Iris pigment epithelial cell (primary cell): Measurements from ENCODE around the gene CDC5L.

Source experiments
- DNase-seq: peaks from one replicate; pipeline ENCODE4 v3.0.0-alpha.2; 2011; ENCODE audit warnings: low read depth

The CDC5L gene

DNA sequence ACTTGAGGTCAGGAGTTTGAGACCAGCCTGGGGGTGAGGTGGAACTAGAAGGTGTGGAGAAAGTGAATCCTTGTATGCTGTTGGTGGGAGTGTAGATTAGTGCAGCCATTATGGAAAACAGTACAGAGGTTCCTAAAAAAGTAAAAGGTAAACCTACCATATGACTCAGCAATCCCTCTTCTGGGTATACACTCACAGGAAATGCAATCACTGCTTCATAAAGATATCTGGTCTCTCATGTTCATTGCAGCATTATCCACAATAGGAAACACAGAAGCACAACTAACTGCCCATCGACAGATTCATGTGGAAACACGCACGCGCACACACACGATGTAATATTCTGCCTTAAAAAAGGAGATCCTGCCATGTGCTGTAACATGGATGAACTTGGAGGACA, 66.7 kb downstream of the CDC5L start:
- DNase-seq, result no peak

DNA sequence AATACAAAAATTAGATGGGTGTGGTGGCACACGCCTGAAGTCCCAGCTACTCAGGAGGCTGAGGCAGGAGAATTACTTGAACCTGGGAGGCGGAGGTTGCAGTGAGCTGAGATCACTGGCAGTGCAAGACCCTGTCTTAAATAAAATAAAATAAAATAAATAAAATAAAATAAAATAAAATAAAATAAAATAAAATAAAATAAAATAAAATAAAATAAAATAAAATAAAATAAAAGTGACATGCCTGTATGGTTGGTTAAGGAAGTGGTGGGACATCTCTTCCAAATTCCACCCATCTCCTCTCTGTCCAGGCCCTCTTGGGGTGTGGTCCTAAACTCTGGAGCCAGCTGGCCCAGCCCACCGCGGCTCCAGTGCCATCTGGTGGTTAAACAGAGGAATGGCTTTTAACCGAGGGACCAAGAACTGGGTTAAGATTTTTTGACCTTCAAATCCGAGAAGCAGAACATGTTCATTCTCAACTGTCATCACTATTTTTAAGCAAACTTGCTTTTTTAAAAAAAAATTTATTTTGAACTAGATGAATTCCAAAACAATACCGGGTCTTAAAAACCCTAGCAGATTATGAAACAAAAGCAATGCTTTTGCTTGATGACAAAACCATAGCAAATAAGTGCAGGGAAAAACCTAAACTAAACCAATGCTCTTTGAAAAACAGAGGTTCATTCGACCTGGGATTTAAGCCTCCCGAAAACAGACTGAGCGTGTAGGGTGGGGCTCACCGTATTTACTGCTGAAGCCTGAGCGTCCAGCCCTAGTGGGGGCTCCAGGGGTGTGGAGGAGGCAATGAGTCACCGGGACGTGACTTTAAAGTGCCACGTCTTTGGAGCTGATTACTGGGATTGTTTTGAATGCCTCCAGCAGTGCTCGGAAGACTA, 68.8 kb downstream of the CDC5L start:
- DNase-seq, result peak; percentile 65

DNA sequence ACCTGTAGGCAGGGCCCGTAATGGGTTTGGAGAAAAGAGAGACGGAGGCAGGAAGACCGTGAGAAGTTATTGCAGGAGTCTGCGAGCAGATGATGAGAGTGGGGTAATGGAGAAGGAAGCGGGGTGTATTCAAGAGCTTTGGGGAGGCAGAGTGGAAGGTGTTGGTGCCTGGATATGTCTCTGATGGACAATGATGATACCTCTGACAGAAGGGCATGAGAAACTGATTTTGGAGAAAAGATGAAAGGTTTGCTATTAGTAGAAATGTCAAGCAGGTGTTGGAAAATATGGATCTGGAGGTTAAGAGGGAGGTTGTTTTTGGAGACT, 69.4 kb downstream of the CDC5L start:
- no peak for DNase-seq

DNA sequence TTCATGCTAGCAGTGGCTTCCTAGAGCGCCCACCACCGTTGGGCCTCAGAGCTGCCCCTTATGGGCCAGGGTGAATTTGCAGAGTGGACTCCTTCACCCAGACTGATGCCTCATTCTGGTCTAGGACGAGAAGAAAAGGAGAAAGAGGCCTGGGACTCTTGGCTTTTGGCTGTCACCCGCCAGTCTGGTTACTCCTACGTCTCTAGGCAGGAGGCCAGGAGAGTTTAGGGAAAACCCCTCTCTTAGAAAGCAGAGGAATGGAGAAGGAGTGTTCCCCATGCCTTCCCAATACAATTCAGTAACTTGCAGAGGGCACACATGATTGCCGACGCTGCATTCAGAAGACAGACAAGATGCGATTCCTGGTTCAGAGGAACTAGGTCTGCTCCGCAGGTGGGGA, 70.1 kb downstream of the CDC5L start:
- DNase-seq, result no peak

DNA sequence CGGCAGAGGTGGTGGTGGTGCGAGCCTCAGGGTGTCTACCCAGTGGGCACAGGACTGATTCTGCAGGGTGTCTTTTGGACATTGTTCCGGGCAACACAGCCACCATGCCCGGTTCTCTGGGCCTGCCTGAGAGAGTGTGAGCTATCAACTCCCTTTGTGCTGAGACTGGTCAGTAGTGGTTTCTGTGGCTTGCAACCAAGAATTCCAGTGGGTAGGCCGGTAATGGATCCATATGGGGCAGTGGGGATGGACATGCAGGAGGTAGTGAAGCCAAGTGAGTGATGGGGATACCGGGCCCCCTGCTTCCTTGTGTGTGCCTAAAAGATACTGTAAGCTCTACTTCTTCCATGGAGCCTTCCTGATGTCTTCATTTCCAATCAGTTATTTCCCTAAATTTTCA, 71.0 kb downstream of the CDC5L start:
- no peak for DNase-seq

DNA sequence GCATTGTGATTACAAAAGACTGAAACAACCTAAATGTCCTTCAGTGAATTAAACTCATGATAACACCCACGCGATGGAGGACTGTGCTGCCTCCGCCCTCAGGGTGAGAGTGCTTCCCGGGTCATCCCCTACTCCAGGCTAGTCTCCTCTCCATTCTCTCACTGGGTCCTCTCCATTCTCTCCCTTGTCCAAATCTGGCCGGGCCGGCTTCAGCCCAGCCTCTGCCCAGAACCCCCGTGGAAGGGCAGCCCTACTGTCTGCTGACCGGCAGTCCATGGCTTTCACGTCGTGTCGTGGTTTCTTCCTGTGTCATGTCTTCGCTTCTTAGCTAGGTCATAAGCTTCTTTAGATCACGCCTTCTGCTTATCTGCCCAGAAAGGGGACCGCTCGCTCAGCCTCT, 74.8 kb downstream of the CDC5L start:
- DNase-seq, result no peak

DNA sequence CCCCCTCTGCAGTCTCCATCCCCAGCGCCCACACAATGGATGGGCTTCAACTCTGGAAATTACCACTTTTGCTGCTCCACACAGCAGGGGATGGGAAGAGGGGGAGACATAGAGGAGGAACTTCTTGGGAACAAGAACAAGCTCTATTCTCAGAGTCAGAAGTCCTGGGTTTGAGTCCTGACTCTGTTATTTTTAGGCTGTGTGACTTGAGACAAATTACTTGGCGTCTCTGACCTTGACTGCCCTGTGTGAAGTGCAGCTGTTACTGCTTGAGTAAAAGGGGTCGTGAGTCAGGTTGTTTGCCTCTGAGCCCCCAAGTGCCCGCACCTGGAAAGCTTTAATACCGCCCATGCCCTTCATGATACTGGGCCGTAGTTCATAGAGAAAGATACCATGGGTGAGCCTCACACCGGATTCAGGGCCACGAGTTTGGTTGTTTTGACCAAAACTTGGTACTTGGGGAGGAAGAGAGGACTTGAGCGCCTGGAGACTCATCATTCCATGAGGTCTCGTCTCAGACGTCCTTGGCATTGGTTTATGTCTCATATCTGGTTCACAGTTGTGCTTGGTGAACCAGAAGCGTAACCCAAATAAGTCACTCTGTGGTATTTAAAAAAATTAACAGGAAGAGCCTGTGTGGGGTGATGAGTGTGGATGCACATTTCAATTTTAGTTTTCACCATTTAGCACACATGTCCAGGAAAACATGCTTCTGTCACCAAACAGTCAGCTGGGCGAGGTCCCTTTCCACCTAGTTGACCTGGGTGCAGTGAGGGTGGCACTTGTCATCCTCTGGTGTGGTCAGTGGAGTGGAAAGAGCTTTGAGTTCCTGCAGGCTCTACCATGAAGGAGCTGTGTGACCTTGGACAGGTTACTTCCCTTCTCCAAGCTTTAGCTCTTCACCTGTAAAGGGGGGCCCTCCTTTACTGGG, 75.6 kb downstream of the CDC5L start:
- no peak for DNase-seq

DNA sequence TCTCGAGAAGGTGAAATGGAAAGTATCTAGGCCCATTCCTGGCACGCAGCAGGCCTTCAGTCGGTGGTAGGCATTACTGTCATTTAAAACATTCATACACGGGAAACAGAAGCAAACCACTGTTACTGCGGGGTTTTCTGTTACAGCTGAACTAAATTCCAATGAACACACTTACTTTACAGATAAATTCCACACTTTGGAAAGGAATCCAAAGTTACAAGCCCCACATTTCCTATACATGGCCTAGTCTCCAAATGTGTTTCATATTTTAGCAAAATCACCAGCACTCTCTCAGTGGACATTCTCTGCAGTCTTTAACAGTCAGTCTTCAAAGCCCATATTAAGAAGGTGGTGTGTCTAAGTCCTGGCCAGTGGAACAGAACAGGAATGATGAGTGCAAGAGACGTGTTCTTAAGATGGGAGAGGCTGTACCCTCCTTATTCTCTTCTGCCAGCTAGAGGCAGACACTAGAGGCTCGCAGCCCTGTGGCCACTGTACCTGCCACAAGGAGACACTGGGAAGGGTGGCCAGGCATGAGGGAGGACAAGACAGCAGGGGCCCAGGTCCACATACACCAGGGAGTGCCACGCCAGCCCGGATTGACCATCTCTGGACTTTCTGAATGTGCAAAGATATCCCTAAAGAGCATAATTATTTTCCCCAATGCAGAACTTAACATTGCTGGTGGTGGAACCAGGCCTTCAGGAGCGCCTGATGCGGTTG, 76.4 kb downstream of the CDC5L start:
- no peak for DNase-seq

DNA sequence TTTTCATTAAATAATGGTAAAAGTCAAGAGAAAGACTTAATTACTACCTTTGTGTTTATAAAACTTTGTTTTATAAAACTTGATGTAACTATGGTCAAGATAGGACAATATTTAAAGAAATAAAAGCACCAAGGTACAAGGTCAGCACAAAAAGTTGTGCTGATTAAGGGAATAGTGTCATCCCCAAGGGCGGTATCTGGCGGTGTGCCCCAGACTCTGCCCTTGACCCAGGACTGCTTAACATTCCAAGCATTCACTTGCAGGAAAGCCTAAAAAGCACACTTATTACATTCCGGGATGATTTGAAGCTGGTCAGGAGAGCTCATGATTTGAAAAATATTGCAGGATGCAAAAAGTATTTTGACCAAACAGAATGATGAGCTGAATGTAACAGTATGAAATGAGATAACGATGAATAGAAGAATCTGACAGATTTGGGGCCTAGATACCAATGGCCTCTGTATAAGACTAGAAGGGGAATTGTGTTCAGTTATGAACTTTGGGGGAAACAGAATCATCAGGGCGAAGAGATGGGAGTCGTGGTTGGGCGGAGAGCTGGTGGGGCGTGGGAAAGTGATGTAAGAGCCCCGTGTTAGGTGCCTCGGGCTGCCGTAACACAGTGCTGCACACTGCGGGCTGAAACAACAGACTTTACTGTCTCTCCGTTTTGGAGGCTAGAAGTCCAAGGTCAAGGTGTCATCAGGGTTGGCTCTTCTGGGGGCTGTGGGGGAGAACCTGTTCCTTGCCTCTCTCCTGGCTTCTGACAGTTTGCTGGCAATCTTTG, 77.2 kb downstream of the CDC5L start:
- DNase-seq, result peak; percentile 59

DNA sequence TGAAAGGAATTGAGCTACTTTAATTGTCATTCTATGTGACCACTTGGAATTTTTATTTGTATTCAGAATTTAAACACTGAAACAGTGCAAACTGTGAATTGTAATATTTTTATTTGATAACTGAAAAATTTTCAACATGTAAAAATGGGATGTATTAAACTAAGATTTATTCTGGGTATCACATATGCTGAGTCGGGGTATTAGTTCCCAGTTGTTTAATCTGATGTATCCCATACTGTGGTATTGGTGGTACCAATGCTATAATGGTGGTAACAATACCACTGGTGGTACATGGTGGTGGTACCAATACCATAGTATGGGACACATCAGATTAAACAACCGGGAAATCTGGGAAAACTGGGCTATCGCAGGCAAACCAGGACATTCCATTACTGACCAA, 79.4 kb downstream of the CDC5L start:
- DNase-seq, result no peak

DNA sequence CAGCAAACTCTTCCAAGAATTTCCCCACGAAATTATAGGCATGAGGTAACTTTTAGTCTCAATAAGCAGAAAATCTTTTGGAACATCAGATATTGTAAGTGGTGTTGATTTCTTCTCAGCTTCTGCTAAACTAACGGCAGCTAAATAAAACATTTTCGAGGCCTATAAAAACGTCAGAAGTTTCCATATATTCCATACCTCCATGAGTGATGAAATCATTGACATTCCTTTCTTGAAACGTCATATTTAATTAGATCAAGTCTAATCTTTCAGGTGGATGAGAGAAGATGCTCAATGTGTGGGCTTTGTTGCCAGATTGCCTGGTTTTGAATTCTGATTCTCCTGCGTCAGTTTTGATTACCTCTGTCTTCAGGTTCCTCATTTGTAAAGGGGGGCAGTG, 81.3 kb downstream of the CDC5L start:
- no peak for DNase-seq

DNA sequence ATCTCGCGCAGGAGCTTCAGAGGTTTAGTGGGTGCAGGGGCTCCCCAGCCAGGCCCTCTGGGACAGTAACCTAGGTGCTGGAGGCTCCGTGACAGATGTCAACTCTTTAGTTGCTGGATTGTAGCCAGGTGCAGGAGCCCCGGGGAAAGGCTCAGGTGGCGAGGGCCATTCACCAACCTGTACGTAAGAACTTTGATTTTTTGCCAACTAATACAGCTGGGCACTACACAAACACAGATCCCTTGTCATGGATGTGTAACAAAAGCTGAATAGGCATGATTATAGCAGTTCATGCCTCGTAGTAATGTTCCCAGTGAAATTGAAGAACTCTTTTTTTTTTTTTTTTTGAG, 82.6 kb downstream of the CDC5L start:
- no peak for DNase-seq

DNA sequence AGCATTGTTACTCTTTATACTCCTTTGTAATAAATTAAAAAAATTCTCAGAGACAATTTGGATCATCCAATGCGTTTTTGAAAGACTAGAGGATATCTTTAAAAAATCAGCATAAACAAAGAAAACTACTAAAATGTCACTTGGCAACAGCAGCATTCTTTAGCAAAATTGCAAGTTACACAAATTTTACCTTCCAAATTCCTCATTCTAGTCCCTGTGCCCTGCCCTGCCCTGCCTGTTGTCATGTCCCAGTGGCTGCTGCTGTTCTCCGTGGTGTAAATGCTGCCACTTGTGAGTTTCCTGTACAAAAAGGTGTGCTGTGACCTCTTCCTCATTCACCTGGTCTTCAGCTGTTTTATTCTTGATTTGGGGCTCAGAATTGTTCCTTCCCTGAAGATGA, 83.2 kb downstream of the CDC5L start:
- no peak for DNase-seq

DNA sequence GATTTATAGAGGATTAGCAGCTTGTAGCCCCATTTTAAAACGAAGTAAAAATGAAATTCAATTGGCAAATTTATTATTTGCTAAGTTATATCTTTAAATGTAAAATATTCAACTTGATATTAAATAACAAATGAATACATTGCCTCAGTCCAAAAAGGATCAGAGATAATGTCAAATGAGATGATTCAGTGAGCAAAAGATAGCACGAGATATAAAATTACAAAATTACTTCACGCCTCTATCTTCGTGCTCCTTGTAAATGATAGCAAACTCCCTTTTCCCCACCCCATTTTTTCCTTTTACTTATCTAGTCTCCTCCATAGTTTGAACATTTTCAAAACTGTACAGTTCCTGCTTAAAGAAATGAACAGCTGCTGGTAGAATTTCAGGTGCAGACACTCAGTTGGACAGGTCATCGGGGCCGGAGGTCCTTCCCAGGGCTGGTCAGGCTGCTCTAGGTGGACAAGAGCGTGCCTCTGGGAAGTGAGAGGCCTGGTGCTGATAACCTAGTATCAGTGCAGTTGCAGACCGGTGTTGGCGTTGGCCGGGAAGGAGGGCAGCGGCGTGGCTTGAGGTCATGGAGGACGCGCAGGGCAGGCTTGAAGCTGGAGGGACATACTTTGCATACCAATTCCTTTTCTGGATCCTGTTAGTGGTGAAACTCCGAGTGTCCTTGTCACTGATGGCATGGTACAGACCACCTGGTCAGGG, 83.9 kb downstream of the CDC5L start:
- DNase-seq, result no peak

DNA sequence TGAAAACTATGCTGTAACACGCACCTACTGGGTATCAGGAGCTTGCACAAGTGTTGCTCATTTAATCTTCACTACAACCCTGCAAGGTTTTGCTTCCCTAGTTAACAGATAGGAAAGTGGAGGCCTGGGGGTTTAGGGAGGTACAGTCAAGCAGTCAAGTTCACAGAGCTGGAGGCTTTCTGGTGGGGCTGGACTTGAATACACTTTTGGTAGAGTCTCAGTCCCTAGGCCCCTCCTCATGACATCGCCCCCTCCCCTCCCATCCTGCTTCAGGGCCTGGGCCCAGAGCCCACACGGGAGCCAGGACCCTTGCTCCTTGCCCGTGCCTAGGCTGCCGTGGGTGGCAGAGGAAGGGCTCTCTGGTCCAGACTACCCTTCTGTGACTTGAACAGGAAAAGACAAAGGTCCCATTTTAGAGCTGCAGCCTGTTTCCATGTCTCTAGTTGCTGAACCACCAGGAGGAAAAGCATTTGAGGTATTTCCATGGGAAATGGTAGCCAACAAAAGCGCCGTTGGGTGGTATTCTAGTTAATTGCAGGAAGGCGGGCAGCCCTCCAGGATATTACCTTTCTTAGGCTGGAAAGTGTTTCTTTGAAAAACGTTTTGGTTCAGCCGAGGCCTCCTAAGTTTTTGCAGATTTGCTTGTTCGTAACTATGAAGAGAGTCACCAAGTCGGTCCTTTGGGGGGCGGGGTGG, 84.9 kb downstream of the CDC5L start:
- no peak for DNase-seq

DNA sequence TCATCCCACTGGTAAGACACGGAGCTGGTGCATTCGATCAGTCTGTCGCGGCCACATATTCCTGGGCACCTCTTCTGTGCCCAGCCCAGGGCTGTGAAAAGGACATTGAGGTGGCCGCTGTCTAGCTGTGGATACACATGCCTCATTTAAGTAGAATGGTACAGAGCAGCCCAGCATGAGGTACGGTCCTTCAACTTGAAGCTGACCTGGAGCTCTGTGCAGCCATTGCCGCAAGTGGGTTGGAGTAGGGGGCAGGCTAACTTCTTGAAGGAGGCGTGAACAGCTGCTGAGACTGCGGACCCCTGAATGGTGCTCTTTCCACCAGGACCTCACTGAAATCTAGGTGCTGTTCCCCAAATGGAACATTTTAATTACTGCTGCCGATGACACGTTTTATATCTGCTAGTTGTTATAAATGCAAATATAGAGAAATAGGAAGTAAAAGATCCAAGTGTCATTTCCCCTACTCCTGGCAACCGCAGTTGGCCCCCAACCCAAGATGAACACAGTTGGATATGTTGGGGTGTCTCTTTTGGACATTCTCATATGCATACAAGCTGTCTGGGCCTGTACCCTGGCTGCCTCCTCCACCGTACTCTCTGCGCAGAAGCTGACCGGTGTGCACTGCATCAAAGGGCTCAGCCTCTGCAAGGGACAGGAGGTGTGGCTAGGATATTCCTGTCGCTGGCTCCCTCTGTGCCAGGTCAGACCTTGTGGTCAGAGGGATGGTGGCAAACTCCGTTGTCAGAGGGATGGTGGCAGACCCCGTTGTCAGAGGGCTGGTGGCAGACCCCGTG, 86.1 kb downstream of the CDC5L start:
- no peak for DNase-seq

DNA sequence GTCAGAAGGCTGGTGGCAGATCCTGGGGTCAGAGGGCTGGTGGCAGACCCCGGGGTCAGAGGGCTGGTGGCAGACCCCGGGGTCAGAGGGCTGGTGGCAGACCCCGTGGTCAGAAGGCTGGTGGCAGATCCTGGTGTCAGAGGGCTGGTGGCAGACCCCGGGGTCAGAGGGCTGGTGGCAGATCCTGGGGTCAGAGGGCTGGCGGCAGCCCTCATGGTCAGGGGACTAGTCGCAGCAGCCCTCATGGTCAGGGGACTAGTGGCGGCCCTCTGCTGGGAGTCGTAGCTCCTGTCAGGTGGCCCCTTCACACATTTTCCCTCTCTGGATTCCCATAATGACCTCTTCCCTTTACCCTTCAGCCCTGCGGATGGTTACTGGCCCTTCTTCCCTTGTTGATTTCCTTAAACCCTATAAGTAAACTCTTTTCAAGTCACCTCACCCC, 86.7 kb downstream of the CDC5L start:
- no peak for DNase-seq

DNA sequence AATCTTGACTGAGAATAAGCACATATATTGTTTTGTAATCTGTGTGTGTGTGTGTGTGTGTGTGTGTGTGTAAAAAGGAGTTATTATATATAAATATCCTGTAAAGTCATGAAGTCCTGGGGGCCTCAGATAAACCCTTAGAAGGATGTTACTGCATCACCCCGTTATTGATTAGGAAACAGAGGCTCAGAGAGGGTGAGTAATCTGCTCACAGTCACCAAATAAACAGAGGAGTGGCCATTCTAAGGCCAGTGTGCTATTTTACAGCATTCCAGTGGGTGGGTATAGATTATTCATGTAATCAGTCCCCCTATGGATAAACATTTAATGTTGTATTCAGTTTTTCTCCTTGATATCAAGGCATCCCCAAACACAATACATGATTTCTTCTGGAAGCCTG, 87.1 kb downstream of the CDC5L start:
- DNase-seq, result no peak

DNA sequence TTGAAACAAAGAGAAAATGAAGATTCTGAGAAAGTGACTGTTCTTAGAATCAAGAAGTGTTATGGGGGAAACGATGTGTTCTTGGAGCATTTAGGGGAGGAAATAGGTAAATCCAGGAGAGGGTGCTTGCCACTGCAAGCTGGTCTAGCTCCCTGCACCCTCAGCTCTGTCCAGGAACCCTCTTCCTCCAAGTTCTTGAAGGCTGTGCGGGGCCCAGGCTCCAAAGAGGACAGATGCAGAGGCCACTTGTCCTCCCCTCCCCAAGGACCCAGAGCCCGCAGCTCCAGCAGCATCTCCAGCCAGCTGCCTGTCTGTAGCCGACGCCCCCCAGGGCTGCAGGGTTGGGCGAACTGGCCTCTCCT, 87.9 kb downstream of the CDC5L start:
- no peak for DNase-seq
